NT2/D1 (cell line): ENCODE data around the gene SCAANT1.

Source experiments
- YY1 ChIP-seq: IDR thresholded peaks from 2 replicates; pipeline ENCODE4 v1.6.1; 2011; ENCODE audit not compliant: insufficient read length, insufficient read depth
- ZNF274 ChIP-seq: IDR thresholded peaks from 2 replicates; pipeline ENCODE4 v1.6.1; 2011; ENCODE audit warnings: mild to moderate bottlenecking, low read depth, low read length

DNA sequence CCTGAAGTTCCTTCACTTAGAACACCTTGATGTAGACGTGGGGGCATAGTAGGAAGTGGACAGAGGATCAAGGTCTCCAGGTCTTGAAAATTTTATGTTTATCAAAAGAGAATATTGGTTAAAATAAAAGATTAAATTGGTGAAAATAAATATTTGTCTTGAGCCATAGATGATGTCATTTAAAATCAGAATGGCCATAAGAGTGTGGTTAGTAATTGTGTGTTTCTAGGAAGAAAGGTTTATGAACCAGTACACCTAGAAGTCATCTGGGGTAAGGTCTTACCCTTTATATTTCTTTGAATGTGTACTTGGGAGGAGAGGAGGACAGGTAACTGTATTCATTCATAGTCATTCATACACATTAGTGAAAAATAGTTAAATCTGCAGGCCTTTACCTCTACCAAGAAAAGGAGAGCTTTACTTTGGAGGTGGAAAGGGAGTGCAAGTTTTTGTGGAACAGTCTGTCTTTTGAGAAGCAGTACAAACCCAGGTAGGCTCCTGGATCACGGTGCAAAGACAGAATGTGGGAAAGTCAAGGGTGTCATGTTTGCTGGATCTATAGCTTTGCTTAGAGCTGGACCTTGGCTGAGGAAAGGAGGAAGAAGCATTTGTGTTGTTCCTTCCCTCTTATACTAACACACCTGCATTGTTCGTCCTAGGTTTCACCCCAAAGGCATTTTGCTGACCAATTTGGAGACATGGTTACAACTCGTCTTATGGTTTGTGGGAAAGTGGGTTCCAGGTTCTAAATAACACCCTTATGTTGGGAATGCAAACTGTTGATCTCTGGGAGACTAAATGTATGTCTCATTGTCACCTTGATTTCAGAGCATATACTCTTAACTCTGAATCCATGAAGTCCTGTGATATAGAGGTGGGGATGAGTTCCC is 6.2 kb downstream of the SCAANT1 start:
- TF ChIP-seq ZNF274 = no peak
- TF ChIP-seq YY1 = no peak
